Measurements from ENCODE around the gene VAC14.

DNA sequence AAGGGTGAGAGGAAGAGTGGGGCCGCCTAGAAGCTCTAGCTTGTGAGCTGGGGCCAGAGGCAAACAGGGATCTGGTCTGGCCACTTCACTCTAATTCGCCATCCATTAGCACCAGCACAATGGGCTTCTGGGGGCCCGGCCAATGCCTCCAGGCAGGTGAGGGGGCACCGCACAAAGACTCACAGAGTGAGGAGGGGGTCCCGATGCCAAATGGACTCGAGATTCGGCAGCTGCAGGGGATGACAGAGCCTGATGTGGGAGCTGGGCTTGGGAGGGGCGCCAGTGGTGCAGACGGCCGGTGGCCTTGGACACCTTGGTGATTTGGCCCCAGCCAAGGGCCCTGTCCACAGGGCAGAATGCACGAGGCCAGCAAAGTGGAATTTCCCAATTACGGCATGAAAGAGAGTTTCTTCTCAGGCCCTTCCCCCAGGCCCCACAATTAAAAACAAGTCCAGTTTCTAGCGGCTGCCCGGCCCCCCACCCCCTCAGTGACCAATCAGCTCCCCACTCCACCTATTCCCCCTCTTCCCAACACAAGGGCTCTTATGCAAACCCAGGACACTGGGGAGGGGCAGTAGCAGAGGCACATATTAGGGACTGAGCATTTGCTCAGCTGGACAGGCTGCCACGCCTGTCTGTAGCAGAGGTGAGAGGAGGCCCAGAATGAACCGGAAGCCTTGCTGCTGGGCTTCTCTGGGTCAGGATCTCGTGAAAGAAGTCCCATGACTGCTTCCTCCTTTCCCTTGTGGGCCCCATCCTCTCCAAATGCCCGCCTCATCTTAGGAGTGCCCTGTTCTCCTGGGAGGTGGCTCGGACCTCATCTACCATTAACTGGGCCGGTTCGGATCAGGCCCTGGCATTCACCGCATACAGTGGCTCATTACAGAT is 75.7 kb downstream of the VAC14 start:
- TF ChIP-seq ZNF274 (IDR thresholded peaks at IDR 0.05; ENCODE audit: low read depth, low read length): no peak
- no peak for TF ChIP-seq SUZ12 (IDR thresholded peaks at IDR 0.05; ENCODE audit: extremely low read depth, insufficient read depth, insufficient read length)
- no peak for TF ChIP-seq YY1 (IDR thresholded peaks at IDR 0.05; ENCODE audit: insufficient read depth, insufficient read length)
